ENCODE measurements around the gene DOCK4.

DOCK4 gene

GRCh38 chr7:112009081-112009480 is 197.1 kb downstream of the DOCK4 start:
- no peak overlapping the region for H3K27ac ChIP-seq (ENCODE audit: low read depth in 2 of 2, low read length in 2 of 2)
- H3K4me1 ChIP-seq (ENCODE audit: control insufficient read depth in 2 of 2, insufficient read depth in 2 of 2, low read length in 2 of 2) = peaks cover 0 to 4% of the 10 kb centered on the region in 2 donors
- H3K36me3 ChIP-seq (ENCODE audit: control insufficient read depth in 2 of 2, insufficient read depth in 2 of 2, low read length in 2 of 2) = no peaks in the 10 kb centered on the region
- no peak overlapping the region for H3K9ac ChIP-seq (ENCODE audit: low read depth in 1 of 2, low read length in 2 of 2)
- no peaks in the 10 kb centered on the region for H3K9me3 ChIP-seq (ENCODE audit: control insufficient read depth in 2 of 2, low read length in 2 of 2)
- H3K27me3 ChIP-seq (ENCODE audit: control insufficient read depth in 2 of 2, insufficient read depth in 2 of 2, low read length in 2 of 2) = no peaks in the 10 kb centered on the region
- H3K4me3 ChIP-seq (ENCODE audit: low read length in 2 of 2) = no peak overlapping the region

GRCh38 chr7:112007185-112007584 is 199.0 kb downstream of the DOCK4 start:
- Histone ChIP-seq H3K36me3 (ENCODE audit: control insufficient read depth in 2 of 2, insufficient read depth in 2 of 2, low read length in 2 of 2) (no peaks in the 10 kb centered on the region), H3K27ac (ENCODE audit: low read depth in 2 of 2, low read length in 2 of 2) (no peak overlapping the region), H3K9me3 (ENCODE audit: control insufficient read depth in 2 of 2, low read length in 2 of 2) (no peaks in the 10 kb centered on the region), H3K4me1 (ENCODE audit: control insufficient read depth in 2 of 2, insufficient read depth in 2 of 2, low read length in 2 of 2) (peaks cover 0 to 4% of the 10 kb centered on the region in 2 donors), H3K27me3 (ENCODE audit: control insufficient read depth in 2 of 2, insufficient read depth in 2 of 2, low read length in 2 of 2) (no peaks in the 10 kb centered on the region), H3K4me3 (ENCODE audit: low read length in 2 of 2) (no peak overlapping the region), H3K9ac (ENCODE audit: low read depth in 1 of 2, low read length in 2 of 2) (no peak overlapping the region)

GRCh38 chr7:112006071-112006470 is 200.1 kb downstream of the DOCK4 start:
- Histone ChIP-seq H3K36me3 (ENCODE audit: control insufficient read depth in 2 of 2, insufficient read depth in 2 of 2, low read length in 2 of 2) (no peaks in the 10 kb centered on the region), H3K9ac (ENCODE audit: low read depth in 1 of 2, low read length in 2 of 2) (no peak overlapping the region), H3K27me3 (ENCODE audit: control insufficient read depth in 2 of 2, insufficient read depth in 2 of 2, low read length in 2 of 2) (no peaks in the 10 kb centered on the region), H3K9me3 (ENCODE audit: control insufficient read depth in 2 of 2, low read length in 2 of 2) (no peaks in the 10 kb centered on the region), H3K27ac (ENCODE audit: low read depth in 2 of 2, low read length in 2 of 2) (no peak overlapping the region), H3K4me3 (ENCODE audit: low read length in 2 of 2) (no peak overlapping the region), H3K4me1 (ENCODE audit: control insufficient read depth in 2 of 2, insufficient read depth in 2 of 2, low read length in 2 of 2) (peaks cover 0 to 4% of the 10 kb centered on the region in 2 donors)

- Histone ChIP-seq H3K27me3 (ENCODE audit: control insufficient read depth in 2 of 2, insufficient read depth in 2 of 2, low read length in 2 of 2) (no peaks in the 10 kb centered on the region), H3K9ac (ENCODE audit: low read depth in 1 of 2, low read length in 2 of 2) (no peak overlapping the region), H3K4me1 (ENCODE audit: control insufficient read depth in 2 of 2, insufficient read depth in 2 of 2, low read length in 2 of 2) (peaks cover 0 to 4% of the 10 kb centered on the region in 2 donors), H3K4me3 (ENCODE audit: low read length in 2 of 2) (no peak overlapping the region), H3K27ac (ENCODE audit: low read depth in 2 of 2, low read length in 2 of 2) (no peak overlapping the region), H3K36me3 (ENCODE audit: control insufficient read depth in 2 of 2, insufficient read depth in 2 of 2, low read length in 2 of 2) (no peaks in the 10 kb centered on the region), H3K9me3 (ENCODE audit: control insufficient read depth in 2 of 2, low read length in 2 of 2) (no peaks in the 10 kb centered on the region)
These were observed 200.9 kb downstream of the DOCK4 start for GRCh38 chr7:112005205-112005775.

DNA sequence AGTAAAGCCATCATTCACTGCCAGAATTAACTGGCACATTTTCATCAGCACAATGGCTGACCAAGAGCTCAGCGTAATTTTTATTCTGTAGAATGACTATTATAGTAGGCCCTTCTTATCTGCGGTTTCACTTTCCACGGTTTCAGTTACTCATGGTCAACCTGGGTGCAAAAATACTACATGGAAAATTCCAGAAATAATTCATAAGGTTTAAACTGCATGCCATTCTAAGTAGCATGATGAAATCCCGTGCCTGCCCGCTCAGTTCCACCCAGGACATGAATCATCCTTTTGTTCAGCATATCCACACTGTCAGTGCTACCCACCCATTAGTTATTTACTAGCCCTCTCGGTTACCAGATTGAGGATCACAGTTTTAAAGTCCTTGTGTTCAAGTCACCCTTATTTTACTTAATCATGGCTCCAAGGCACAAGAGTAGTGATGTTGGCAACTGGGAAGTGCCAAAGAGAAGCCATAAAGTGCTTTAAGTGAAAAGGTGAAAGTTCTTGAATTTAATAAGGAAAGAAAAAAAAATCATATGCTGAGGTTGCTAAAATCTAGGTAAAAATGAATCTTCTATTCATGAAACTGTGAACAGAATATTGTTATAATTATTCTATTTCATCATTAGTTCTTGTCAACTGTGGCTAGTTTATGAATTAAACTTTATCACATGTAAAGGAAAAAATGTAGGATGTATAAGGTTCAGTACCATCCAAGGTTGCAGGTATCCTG is 204.9 kb downstream of the DOCK4 start:
- no peak overlapping the region for H3K27ac ChIP-seq (ENCODE audit: low read depth in 2 of 2, low read length in 2 of 2)
- H3K4me3 ChIP-seq (ENCODE audit: low read length in 2 of 2) = no peak overlapping the region
- no peaks in the 10 kb centered on the region for H3K27me3 ChIP-seq (ENCODE audit: control insufficient read depth in 2 of 2, insufficient read depth in 2 of 2, low read length in 2 of 2)
- H3K4me1 ChIP-seq (ENCODE audit: control insufficient read depth in 2 of 2, insufficient read depth in 2 of 2, low read length in 2 of 2) = peaks cover 0 to 4% of the 10 kb centered on the region in 2 donors
- no peaks in the 10 kb centered on the region for H3K9me3 ChIP-seq (ENCODE audit: control insufficient read depth in 2 of 2, low read length in 2 of 2)
- H3K36me3 ChIP-seq (ENCODE audit: control insufficient read depth in 2 of 2, insufficient read depth in 2 of 2, low read length in 2 of 2) = no peaks in the 10 kb centered on the region
- no peak overlapping the region for H3K9ac ChIP-seq (ENCODE audit: low read depth in 1 of 2, low read length in 2 of 2)

DNA sequence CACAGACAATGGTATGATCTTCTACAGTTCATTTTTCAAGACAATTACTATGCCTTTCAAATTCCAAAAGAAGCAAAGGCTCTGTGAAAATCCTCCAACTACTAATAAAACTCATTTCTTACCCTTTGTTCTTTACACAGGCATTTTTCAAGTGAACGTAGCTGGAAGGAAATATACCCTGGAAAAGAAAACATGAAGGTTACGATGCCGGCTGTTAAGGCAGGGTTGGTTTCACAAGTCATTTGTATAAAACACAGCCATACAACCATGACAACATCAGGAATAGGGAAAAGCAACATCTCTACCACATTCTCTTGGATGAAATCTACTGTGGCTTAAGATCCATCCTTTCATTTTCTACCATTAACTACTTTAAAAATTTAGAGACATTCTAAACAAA is 207.9 kb downstream of the DOCK4 start:
- H3K4me1 ChIP-seq (ENCODE audit: control insufficient read depth in 2 of 2, insufficient read depth in 2 of 2, low read length in 2 of 2) = no peaks in the 10 kb centered on the region
- no peak overlapping the region for H3K9ac ChIP-seq (ENCODE audit: low read depth in 1 of 2, low read length in 2 of 2)
- no peaks in the 10 kb centered on the region for H3K36me3 ChIP-seq (ENCODE audit: control insufficient read depth in 2 of 2, insufficient read depth in 2 of 2, low read length in 2 of 2)
- no peak overlapping the region for H3K27ac ChIP-seq (ENCODE audit: low read depth in 2 of 2, low read length in 2 of 2)
- H3K27me3 ChIP-seq (ENCODE audit: control insufficient read depth in 2 of 2, insufficient read depth in 2 of 2, low read length in 2 of 2) = no peaks in the 10 kb centered on the region
- no peaks in the 10 kb centered on the region for H3K9me3 ChIP-seq (ENCODE audit: control insufficient read depth in 2 of 2, low read length in 2 of 2)
- no peak overlapping the region for H3K4me3 ChIP-seq (ENCODE audit: low read length in 2 of 2)

DNA sequence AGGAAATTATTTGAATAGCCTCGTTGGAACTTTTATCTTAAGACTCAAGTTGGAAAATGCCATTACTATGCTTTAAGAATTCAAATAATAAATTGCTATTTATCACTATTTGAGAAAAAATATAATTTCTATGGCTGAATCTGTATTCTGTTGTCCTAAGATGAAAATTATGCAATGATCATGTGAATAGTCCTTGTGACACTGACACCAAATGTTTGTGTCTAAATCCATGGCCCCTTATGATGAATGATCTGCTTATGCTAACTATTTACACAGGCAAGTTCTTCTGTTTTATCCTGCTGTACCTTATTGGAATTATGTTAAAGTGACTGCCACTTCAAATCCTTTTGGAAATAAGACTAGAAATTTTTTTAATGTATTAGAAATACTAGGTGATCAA is 208.7 kb downstream of the DOCK4 start:
- Histone ChIP-seq H3K9ac (ENCODE audit: low read depth in 1 of 2, low read length in 2 of 2) (no peak overlapping the region), H3K9me3 (ENCODE audit: control insufficient read depth in 2 of 2, low read length in 2 of 2) (no peaks in the 10 kb centered on the region), H3K4me3 (ENCODE audit: low read length in 2 of 2) (no peak overlapping the region), H3K36me3 (ENCODE audit: control insufficient read depth in 2 of 2, insufficient read depth in 2 of 2, low read length in 2 of 2) (no peaks in the 10 kb centered on the region), H3K27me3 (ENCODE audit: control insufficient read depth in 2 of 2, insufficient read depth in 2 of 2, low read length in 2 of 2) (no peaks in the 10 kb centered on the region), H3K4me1 (ENCODE audit: control insufficient read depth in 2 of 2, insufficient read depth in 2 of 2, low read length in 2 of 2) (no peaks in the 10 kb centered on the region), H3K27ac (ENCODE audit: low read depth in 2 of 2, low read length in 2 of 2) (no peak overlapping the region)

GRCh38 chr7:111992601-111993000 is 213.6 kb downstream of the DOCK4 start:
- H3K9me3 ChIP-seq (ENCODE audit: control insufficient read depth in 2 of 2, low read length in 2 of 2) = no peaks in the 10 kb centered on the region
- H3K27me3 ChIP-seq (ENCODE audit: control insufficient read depth in 2 of 2, insufficient read depth in 2 of 2, low read length in 2 of 2) = no peaks in the 10 kb centered on the region
- H3K9ac ChIP-seq (ENCODE audit: low read depth in 1 of 2, low read length in 2 of 2) = no peak overlapping the region
- H3K27ac ChIP-seq (ENCODE audit: low read depth in 2 of 2, low read length in 2 of 2) = no peak overlapping the region
- H3K36me3 ChIP-seq (ENCODE audit: control insufficient read depth in 2 of 2, insufficient read depth in 2 of 2, low read length in 2 of 2) = no peaks in the 10 kb centered on the region
- H3K4me1 ChIP-seq (ENCODE audit: control insufficient read depth in 2 of 2, insufficient read depth in 2 of 2, low read length in 2 of 2) = no peaks in the 10 kb centered on the region
- no peak overlapping the region for H3K4me3 ChIP-seq (ENCODE audit: low read length in 2 of 2)

- Histone ChIP-seq H3K9ac (ENCODE audit: low read depth in 1 of 2, low read length in 2 of 2) (no peak overlapping the region), H3K4me3 (ENCODE audit: low read length in 2 of 2) (no peak overlapping the region), H3K4me1 (ENCODE audit: control insufficient read depth in 2 of 2, insufficient read depth in 2 of 2, low read length in 2 of 2) (no peaks in the 10 kb centered on the region), H3K36me3 (ENCODE audit: control insufficient read depth in 2 of 2, insufficient read depth in 2 of 2, low read length in 2 of 2) (no peaks in the 10 kb centered on the region), H3K9me3 (ENCODE audit: control insufficient read depth in 2 of 2, low read length in 2 of 2) (no peaks in the 10 kb centered on the region), H3K27ac (ENCODE audit: low read depth in 2 of 2, low read length in 2 of 2) (no peak overlapping the region), H3K27me3 (ENCODE audit: control insufficient read depth in 2 of 2, insufficient read depth in 2 of 2, low read length in 2 of 2) (no peaks in the 10 kb centered on the region)
These were observed 215.6 kb downstream of the DOCK4 start for GRCh38 chr7:111990643-111991042.

DNA sequence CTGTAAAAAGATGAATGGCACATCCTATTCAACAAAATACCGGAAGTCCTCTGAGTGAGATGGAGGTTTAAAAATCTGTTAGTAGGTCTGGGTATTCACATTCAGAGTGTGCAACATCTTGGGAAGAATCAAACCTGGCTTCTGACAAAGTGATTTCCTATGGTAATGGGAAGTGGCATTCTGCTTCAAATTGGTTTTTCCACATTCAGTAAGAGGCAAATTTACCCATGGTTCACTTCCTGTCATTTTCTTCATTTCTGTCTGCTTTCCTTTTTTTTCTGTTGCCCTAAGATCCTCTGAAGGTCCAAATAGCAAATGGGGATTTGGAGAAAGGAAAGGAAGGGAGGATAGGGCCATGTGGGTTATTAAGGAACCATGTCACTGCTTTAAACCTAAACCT is 218.3 kb downstream of the DOCK4 start:
- H3K9me3 ChIP-seq (ENCODE audit: control insufficient read depth in 2 of 2, low read length in 2 of 2) = no peaks in the 10 kb centered on the region
- no peaks in the 10 kb centered on the region for H3K4me1 ChIP-seq (ENCODE audit: control insufficient read depth in 2 of 2, insufficient read depth in 2 of 2, low read length in 2 of 2)
- H3K9ac ChIP-seq (ENCODE audit: low read depth in 1 of 2, low read length in 2 of 2) = no peak overlapping the region
- no peaks in the 10 kb centered on the region for H3K36me3 ChIP-seq (ENCODE audit: control insufficient read depth in 2 of 2, insufficient read depth in 2 of 2, low read length in 2 of 2)
- H3K27ac ChIP-seq (ENCODE audit: low read depth in 2 of 2, low read length in 2 of 2) = no peak overlapping the region
- H3K27me3 ChIP-seq (ENCODE audit: control insufficient read depth in 2 of 2, insufficient read depth in 2 of 2, low read length in 2 of 2) = no peaks in the 10 kb centered on the region
- no peak overlapping the region for H3K4me3 ChIP-seq (ENCODE audit: low read length in 2 of 2)

Data from mucosa of rectum (tissue), 2 donors.